Calu3 (cell line): ENCODE measurements around the gene EMSY. TPM values are rescaled to one million over a fixed set of nuclear protein-coding genes. Genes with fewer than 3 reads are reported as not detected.

Experiments
- BruUV-seq: library from RNA; stranded (reverse); fragments of 400-500 nt; replicated peaks from 2 replicates; lab custom pipeline; 2021; lab: Mats Ljungman, UMichigan
- CTCF ChIA-PET: fragments of 300-600 bp; sonication (Branson Sonifier 250); formaldehyde crosslinking; loops from one replicate; lab custom pipeline; 2022; ENCODE audit warnings: antibody characterized with exemption; lab: Charles Lee
- DNase-seq: peaks from one replicate; pipeline ENCODE4 v3.0.0; 2022
- H3K27ac Mint-ChIP-seq: one replicate; pipeline ENCODE4 v1.8.0; 2022; ENCODE audit warnings: mixed read lengths; ENCODE audit not compliant: unreplicated experiment
- H3K27me3 Mint-ChIP-seq: one replicate; pipeline ENCODE4 v1.8.0; 2022; ENCODE audit warnings: mixed read lengths; ENCODE audit not compliant: unreplicated experiment
- H3K36me3 Mint-ChIP-seq: one replicate; pipeline ENCODE4 v1.8.0; 2022; ENCODE audit warnings: mild to moderate bottlenecking, moderate library complexity, mixed read lengths; ENCODE audit not compliant: insufficient read depth, unreplicated experiment
- H3K4me1 Mint-ChIP-seq: one replicate; pipeline ENCODE4 v1.8.0; 2022; ENCODE audit warnings: mild to moderate bottlenecking, low read depth, mixed read lengths; ENCODE audit not compliant: unreplicated experiment
- H3K4me3 Mint-ChIP-seq: one replicate; pipeline ENCODE4 v1.8.0; 2022; ENCODE audit warnings: mild to moderate bottlenecking, low read depth, moderate library complexity, mixed read lengths; ENCODE audit not compliant: unreplicated experiment
- H3K9me3 Mint-ChIP-seq: one replicate; pipeline ENCODE4 v1.8.0; 2022; ENCODE audit warnings: low read depth, mixed read lengths; ENCODE audit not compliant: unreplicated experiment
- intact Hi-C: fragments of 100-400 bp; cut with micrococcal nuclease; formaldehyde crosslinking; loops from one replicate; pipeline ENCODE4 v1.10.0; 2022; ENCODE audit not compliant: unreplicated experiment
- total RNA-seq: library from RNA; stranded (reverse); gene quantifications from 2 replicates; pipeline ENCODE4 v1.2.3, GENCODE V29; 2022
- TF ChIP-seq, protein P1 (sequence below): fragments of 200-600 bp; IDR thresholded peaks from one replicate; pipeline ENCODE4 v1.8.0; 2022; ENCODE audit warnings: antibody characterized with exemption; ENCODE audit not compliant: unreplicated experiment

EMSY gene
- total RNA-seq, 1 experiment from 2014 or later = 30.0 TPM

DNA sequence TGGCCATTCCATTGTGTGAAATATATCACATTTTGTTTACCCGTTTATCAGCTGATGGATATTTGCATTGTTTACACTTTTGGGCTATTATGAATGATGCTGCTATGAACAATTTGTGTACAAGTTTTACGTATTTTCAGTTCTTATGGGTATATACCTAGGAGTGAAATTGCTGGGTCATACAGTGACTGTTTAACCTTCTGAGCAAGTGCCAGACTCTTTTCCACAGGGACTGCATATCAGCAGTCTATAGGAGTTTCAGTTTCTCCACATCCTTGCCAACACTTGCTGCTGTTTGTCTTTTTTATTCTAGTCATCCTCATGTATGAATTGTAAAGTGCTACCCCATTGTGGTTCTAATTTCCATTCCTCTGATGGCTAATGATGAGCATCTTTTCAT, 108.2 kb downstream of the EMSY start:
- no peaks in the 10 kb centered on the region for H3K9me3 Mint-ChIP-seq
- CTCF ChIA-PET = no interaction called here
- TF ChIP-seq, protein P1, sequence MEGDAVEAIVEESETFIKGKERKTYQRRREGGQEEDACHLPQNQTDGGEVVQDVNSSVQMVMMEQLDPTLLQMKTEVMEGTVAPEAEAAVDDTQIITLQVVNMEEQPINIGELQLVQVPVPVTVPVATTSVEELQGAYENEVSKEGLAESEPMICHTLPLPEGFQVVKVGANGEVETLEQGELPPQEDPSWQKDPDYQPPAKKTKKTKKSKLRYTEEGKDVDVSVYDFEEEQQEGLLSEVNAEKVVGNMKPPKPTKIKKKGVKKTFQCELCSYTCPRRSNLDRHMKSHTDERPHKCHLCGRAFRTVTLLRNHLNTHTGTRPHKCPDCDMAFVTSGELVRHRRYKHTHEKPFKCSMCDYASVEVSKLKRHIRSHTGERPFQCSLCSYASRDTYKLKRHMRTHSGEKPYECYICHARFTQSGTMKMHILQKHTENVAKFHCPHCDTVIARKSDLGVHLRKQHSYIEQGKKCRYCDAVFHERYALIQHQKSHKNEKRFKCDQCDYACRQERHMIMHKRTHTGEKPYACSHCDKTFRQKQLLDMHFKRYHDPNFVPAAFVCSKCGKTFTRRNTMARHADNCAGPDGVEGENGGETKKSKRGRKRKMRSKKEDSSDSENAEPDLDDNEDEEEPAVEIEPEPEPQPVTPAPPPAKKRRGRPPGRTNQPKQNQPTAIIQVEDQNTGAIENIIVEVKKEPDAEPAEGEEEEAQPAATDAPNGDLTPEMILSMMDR = no peak
- no peaks in the 10 kb centered on the region for H3K27me3 Mint-ChIP-seq
- no peak overlapping the region for H3K27ac Mint-ChIP-seq
- BruUV-seq = no TSS peak
- no peak for DNase-seq
- intact Hi-C loops = no loop called here
- H3K4me3 Mint-ChIP-seq = no peak overlapping the region
- H3K4me1 Mint-ChIP-seq = no peaks in the 10 kb centered on the region
- no peaks in the 10 kb centered on the region for H3K36me3 Mint-ChIP-seq

DNA sequence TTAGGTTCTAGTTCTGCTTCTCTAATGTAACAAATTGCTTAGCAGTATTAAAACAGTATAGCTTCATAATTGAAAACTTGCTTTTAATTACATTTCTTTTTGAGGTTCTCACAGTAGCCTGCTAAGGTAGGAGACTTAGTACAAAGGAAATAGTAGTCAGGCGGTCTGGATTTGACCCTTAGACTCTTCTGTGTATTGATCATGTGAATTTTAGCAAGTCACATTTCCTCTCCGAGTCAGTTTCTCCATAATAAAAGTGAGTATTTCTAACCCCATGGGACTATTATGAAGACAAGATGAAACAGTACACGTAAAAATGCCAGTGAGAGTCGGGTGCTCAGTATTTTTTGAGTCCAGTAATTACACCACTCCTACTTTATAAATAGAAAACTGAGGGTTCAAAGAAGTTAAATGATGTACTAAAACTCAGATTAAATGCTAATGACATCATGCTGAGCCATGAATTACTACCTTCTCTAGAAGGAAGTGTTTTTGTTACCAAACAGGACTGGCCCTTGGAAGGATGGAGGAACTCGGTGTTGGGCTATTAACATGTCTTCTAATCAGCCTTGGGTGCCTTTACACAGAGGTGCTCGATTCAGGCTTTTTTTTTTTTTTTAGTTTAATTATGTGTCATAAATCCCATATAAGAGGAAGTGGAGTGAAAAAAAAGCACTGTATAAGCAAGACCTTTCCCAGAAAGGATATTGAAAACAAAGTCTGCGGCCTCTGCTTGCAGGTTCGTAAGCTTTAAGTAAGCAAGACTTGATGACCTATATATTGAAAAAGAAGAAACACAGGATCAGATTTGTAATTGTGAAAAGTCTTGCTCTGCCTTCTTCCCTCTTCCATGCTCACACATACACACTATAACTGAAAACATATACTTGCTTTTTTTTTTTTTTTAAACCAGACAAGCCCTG, 109.0 kb downstream of the EMSY start:
- Mint-ChIP-seq H3K27ac (no peak overlapping the region), H3K9me3 (no peaks in the 10 kb centered on the region), H3K36me3 (no peaks in the 10 kb centered on the region), H3K27me3 (peaks cover 8% of the 10 kb centered on the region), H3K4me3 (no peak overlapping the region), H3K4me1 (no peaks in the 10 kb centered on the region)
- intact Hi-C loops = no loop called here
- no TSS peak for BruUV-seq
- TF ChIP-seq, protein P1 = no peak
- no peak for DNase-seq
- CTCF ChIA-PET = no interaction called here

DNA sequence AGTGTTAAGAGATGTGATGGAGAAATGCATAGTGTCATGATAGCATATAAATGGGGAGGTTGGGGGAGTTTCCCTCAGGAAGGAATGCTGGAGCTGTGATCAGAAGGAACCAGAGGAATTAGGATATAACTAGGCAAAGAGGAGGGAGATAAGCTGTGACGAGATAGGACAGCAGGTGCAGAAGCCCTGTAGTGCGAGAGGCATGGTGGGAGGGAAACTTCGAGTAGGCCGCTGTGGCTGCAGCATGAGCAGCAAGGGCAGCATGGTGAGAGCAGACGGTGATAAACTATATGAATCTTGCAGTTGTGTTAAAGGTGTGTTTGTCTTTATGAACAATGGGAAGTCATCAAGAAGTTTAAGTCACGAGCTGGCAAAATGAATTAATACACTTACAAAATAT, 109.9 kb downstream of the EMSY start:
- BruUV-seq = no TSS peak
- no peak overlapping the region for H3K4me3 Mint-ChIP-seq
- H3K27me3 Mint-ChIP-seq = peaks cover 16% of the 10 kb centered on the region
- intact Hi-C loops = no loop called here
- H3K36me3 Mint-ChIP-seq = no peaks in the 10 kb centered on the region
- DNase-seq = no peak
- H3K27ac Mint-ChIP-seq = no peak overlapping the region
- no peaks in the 10 kb centered on the region for H3K9me3 Mint-ChIP-seq
- CTCF ChIA-PET = interaction anchor here (0.6 kb wide), 1 partner anchor 1033 kb away, joined by 4 read pairs; no protein-coding TSS in a partner anchor
- H3K4me1 Mint-ChIP-seq = no peaks in the 10 kb centered on the region
- TF ChIP-seq, protein P1 = no peak

DNA sequence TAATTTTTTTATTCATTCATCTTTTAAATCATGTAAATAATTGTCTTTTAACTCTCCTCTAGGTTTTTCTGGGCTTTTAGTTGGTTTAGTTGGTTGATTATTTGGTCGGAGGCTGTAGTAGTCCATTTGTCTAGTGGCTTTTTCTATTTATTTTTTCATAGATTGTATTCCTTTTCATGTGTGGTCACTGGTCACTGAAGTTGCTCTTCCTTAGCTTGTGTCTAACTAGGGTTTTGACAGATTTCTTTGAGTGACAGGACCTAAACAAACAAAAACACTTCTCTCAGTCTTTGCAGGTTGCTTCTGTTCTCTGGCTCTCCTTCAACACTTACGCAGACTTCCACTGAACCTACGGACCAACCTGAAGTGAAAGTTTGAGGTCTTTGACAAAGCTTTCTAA, 112.6 kb downstream of the EMSY start:
- Mint-ChIP-seq H3K27ac (no peak overlapping the region), H3K4me3 (no peak overlapping the region), H3K36me3 (no peaks in the 10 kb centered on the region), H3K4me1 (no peaks in the 10 kb centered on the region), H3K9me3 (no peaks in the 10 kb centered on the region), H3K27me3 (peaks cover 16% of the 10 kb centered on the region)
- TF ChIP-seq, protein P1 = no peak
- DNase-seq = no peak
- BruUV-seq = no TSS peak
- intact Hi-C loops = no loop called here
- CTCF ChIA-PET = no interaction called here
